GM12872 (cell line): Measurements from ENCODE around the gene AVEN.

Source experiments
- TF ChIP-seq, protein P1 (sequence below): IDR thresholded peaks from 3 replicates; pipeline ENCODE4 v1.5.1; 2011; ENCODE audit warnings: low read depth, mild to moderate bottlenecking, low read length, moderate library complexity; ENCODE audit not compliant: insufficient read depth

The AVEN gene

DNA sequence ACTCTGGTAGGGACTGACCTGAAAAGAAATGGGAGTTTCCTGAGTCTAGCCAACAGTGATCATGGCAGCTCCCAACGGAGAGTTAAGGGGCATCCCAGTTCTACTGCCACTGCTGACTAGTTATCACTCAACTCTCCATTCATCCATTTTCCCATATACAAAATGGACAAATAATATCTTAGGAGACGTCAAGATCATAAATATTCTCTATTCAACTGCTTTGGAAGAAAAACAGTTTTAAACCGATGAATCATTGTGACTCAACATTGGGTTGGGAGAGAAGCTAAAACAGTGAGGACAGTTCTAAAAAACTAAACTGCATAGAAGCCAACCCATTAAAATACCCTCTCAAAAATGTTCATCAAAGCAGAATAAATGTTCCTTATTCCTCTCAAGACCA, 128.3 kb downstream of the AVEN start:
- TF ChIP-seq, protein P1, sequence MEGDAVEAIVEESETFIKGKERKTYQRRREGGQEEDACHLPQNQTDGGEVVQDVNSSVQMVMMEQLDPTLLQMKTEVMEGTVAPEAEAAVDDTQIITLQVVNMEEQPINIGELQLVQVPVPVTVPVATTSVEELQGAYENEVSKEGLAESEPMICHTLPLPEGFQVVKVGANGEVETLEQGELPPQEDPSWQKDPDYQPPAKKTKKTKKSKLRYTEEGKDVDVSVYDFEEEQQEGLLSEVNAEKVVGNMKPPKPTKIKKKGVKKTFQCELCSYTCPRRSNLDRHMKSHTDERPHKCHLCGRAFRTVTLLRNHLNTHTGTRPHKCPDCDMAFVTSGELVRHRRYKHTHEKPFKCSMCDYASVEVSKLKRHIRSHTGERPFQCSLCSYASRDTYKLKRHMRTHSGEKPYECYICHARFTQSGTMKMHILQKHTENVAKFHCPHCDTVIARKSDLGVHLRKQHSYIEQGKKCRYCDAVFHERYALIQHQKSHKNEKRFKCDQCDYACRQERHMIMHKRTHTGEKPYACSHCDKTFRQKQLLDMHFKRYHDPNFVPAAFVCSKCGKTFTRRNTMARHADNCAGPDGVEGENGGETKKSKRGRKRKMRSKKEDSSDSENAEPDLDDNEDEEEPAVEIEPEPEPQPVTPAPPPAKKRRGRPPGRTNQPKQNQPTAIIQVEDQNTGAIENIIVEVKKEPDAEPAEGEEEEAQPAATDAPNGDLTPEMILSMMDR = no peak

DNA sequence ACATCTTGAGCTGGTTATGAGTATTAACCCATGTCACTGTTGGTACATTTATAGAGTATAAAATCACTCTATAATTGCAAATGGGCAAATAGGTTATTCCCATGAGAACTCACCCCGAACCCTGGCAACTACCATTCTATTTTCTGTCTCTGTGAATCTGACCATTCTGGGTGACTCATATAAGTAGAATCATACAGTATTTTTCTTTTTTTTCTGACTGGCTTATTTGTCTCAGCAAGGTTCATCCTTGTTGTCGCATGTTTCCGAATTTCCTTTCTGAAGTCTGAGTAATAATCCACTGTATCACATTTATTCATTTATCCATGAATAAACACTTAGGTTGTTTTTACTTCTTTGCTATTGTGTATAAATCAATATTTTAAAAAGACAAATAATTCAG, 130.6 kb downstream of the AVEN start:
- TF ChIP-seq, protein P1 = no peak

GRCh38 chr15:33907326-33907725, 131.7 kb downstream of the AVEN start:
- TF ChIP-seq, protein P1 = no peak

DNA sequence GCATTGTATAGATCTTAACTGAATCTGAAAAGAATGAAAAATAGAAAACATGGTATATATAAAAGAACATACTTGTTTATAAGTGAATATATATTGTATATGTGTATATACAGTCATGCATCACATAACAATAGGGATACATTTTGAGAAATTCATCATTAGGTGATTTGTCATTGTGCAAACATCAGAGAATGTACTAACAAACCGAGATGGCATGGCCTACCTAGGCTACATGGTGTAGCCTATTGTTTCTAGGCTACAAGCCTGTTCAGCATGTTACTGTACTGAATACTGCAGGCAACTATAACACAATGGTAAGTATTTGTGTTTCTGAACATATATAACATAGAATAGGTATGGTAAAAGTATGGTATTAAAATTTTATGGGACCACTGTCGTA, 135.3 kb downstream of the AVEN start:
- TF ChIP-seq, protein P1 = no peak

DNA sequence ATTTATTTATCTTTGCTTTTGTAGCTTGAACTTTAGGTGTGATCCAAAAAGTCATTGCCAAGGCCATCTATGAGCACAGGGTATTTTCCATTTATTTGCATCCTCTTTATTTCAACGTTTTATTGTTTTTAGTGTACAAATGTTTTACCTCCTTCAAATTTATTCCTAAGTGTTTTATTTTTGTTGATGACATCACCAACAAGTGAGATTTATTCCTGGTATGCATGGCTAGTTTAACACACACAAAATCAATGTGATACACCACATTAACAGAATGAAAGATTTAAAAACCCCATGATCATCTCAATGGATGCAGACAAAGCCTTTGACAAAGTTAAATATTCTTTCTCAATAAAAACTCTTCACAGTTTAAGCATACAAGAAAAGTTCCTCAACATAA, 137.0 kb downstream of the AVEN start:
- TF ChIP-seq, protein P1 = no peak

DNA sequence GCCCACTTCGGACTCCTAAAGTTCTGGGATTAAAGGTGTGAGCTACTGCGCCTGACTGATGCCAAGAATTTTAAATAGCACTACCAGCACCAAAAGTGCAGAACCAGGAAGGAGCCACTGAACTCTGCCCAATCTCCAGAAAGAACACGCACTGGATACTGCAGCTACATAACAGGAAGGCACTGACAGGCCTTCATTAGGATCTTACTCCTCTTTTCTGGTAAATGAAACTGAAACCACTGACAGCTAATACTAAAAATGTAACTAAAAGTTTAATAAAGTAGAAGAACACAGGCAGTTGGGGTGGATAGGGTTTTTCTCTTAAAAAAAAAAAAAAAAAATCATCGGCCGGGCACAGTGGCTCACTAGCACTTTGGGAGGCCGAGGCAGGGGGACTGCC, 144.8 kb downstream of the AVEN start:
- TF ChIP-seq, protein P1 = no peak

DNA sequence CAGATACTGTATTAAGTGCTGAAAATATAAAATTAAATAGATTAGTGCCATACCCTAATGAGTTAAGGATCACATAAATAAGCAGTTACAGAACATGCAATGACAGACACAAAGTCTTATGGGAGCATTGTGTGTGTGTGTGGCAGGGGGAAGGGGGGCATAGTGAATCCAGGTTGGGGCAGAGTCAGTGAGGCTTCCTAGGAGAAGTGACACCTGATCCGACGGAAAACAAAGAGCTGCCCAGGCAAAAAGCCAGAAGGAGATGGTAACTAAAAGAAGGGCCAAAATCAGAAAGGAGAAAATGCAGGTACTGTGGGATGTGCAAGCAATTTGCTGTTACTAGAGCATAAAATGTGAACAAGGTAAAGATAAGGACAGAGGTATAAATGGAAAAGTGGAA, 150.8 kb downstream of the AVEN start:
- TF ChIP-seq, protein P1 = no peak

DNA sequence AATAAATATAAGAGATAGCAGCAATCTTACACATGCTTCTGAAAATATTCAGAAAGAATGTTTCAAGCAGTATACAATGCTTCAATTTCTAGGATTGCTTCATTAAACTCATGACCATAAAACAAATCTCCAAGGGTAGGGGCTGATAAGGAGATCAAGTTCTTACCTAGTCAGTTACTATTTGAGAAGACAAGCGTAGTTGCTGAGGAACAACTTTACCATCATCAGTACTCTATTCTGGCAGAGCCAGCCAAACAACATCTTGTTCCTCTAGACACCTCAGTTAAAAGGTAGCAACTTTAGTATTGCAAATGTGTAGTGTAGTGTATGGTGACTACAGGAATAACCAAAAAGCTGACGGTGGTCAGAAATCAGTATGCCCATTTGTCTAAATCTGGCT, 156.1 kb downstream of the AVEN start:
- TF ChIP-seq, protein P1 = no peak
